ENCODE measurements around the gene APOBEC3F.

GRCh38 chr22:39017596-39018365 lies 22.9 kb upstream of the APOBEC3F start:
- TF ChIP-seq REST (IDR thresholded peaks at IDR 0.05; ENCODE audit: low read depth, low read length) (no peak), NKRF (conservative IDR thresholded peaks at IDR 0.05) (no peak), NFYB (IDR thresholded peaks at IDR 0.05; ENCODE audit: insufficient read depth, low read depth, low read length) (no peak), CTCF (IDR thresholded peaks at IDR 0.05 in 2 of 3, conservative IDR thresholded peaks at IDR 0.05 in 1 of 3; ENCODE audit: control insufficient read depth in 2 of 3, extremely low read depth in 1 of 3, insufficient read depth in 1 of 3, low read depth in 3 of 3, low read length in 3 of 3) (no peak), SP1 (IDR thresholded peaks at IDR 0.05; ENCODE audit: low read depth, low read length) (no peak), NFIC (IDR thresholded peaks at IDR 0.05; ENCODE audit: low read depth, low read length) (no peak), DPF2 (IDR thresholded peaks at IDR 0.05) (no peak)
